Measurements from ENCODE around the gene TBC1D32.

- no peak for TF ChIP-seq CTCF (IDR thresholded peaks at IDR 0.05; ENCODE audit: low read depth, low read length, missing input control)
- TF ChIP-seq MAX (IDR thresholded peaks at IDR 0.05) = no peak
- TF ChIP-seq RAD21 (IDR thresholded peaks at IDR 0.05) = no peak
- no peak for TF ChIP-seq JUND (IDR thresholded peaks at IDR 0.05)
- TF ChIP-seq ATF3 (IDR thresholded peaks at IDR 0.05) = no peak
- TF ChIP-seq TAF1 (conservative IDR thresholded peaks at IDR 0.05) = no peak
- TF ChIP-seq YY1 (IDR thresholded peaks at IDR 0.05) = no peak
- no peak for TF ChIP-seq FOXA1 (IDR thresholded peaks at IDR 0.05)
- TF ChIP-seq RXRA (IDR thresholded peaks at IDR 0.05) = no peak
- TF ChIP-seq REST (IDR thresholded peaks at IDR 0.05) = no peak
- TF ChIP-seq GABPA (IDR thresholded peaks at IDR 0.05 in 1 of 2, conservative IDR thresholded peaks at IDR 0.05 in 1 of 2) = no peak
- no peak for TF ChIP-seq HNF4A (conservative IDR thresholded peaks at IDR 0.05)
- no peak for TF ChIP-seq SP1 (IDR thresholded peaks at IDR 0.05)
- no peak for TF ChIP-seq ZBTB33 (IDR thresholded peaks at IDR 0.05)
These were observed 123.3 kb downstream of the TBC1D32 start for GRCh38 chr6:121210943-121211342.
